Loucy (cell line): ENCODE measurements around the gene PPP4R2.

Experiments used
- EZH2phosphoT487 ChIP-seq: fragments of 200-600 bp; IDR thresholded peaks from 2 replicates; pipeline ENCODE4 v1.6.1; 2018; ENCODE audit warnings: antibody characterized with exemption, mild to moderate bottlenecking, moderate library complexity, borderline replicate concordance
- TF ChIP-seq, protein P1 (sequence below): fragments of 200-600 bp; sonication (generic); conservative IDR thresholded peaks from 2 replicates; pipeline ENCODE4 v1.5.1; 2014; ENCODE audit warnings: mild to moderate bottlenecking, antibody characterized with exemption, low read length

DNA sequence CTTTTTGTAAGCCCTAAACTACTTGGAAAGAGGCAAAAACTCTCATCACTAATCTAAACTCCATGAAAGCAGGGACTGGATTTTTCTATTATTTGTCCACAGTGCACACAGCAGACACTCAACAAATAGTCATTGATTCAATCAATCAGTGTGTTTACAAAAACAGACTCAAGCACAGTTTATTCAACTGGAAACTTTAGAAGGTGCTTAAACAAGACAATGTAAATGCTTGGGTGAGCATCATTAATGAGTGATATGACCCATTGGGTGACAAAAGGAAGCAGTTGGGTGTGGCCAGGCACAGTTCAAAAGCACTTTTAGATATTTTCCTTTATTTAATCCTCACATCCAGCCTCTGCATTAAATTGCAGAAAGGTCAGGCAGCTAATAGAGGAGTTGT, 32.0 kb upstream of the PPP4R2 start:
- TF ChIP-seq, protein P1, sequence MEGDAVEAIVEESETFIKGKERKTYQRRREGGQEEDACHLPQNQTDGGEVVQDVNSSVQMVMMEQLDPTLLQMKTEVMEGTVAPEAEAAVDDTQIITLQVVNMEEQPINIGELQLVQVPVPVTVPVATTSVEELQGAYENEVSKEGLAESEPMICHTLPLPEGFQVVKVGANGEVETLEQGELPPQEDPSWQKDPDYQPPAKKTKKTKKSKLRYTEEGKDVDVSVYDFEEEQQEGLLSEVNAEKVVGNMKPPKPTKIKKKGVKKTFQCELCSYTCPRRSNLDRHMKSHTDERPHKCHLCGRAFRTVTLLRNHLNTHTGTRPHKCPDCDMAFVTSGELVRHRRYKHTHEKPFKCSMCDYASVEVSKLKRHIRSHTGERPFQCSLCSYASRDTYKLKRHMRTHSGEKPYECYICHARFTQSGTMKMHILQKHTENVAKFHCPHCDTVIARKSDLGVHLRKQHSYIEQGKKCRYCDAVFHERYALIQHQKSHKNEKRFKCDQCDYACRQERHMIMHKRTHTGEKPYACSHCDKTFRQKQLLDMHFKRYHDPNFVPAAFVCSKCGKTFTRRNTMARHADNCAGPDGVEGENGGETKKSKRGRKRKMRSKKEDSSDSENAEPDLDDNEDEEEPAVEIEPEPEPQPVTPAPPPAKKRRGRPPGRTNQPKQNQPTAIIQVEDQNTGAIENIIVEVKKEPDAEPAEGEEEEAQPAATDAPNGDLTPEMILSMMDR = no peak
- no peak for TF ChIP-seq EZH2phosphoT487
